NCI-H774 (cell line): ENCODE results near the gene KMT2A.
"Not testable (repeated sequence)": the region's sequence is repeated elsewhere in the genome, so short reads cannot be mapped to it uniquely, and the experiment has no call there.

Source experiments
- DNase-seq: peaks from one replicate; lab custom pipeline; 2025; lab: John Stamatoyannopoulos, UW

Gene KMT2A

GRCh38 chr11:118533769-118534729 lies 97.8 kb downstream of the KMT2A start:
- no peak for DNase-seq

DNA sequence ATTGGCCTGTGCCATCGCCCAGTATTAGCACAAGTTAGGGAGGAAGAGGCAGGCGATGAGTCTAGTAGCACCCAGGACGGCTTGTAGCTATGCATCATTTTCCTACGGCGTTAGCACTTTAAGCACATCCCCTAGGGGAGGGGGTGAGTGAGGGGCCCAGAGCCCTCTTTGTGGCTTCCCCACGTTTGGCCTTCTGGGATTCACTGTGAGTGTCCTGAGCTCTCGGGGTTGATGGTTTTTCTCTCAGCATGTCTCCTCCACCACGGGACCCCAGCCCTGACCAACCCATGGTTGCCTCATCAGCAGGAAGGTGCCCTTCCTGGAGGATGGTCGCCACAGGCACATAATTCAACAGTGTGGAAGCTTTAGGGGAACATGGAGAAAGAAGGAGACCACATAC lies 99.0 kb downstream of the KMT2A start:
- DNase-seq, result no peak

GRCh38 chr11:118536726-118537125 lies 100.4 kb downstream of the KMT2A start:
- DNase-seq, result no peak

DNA sequence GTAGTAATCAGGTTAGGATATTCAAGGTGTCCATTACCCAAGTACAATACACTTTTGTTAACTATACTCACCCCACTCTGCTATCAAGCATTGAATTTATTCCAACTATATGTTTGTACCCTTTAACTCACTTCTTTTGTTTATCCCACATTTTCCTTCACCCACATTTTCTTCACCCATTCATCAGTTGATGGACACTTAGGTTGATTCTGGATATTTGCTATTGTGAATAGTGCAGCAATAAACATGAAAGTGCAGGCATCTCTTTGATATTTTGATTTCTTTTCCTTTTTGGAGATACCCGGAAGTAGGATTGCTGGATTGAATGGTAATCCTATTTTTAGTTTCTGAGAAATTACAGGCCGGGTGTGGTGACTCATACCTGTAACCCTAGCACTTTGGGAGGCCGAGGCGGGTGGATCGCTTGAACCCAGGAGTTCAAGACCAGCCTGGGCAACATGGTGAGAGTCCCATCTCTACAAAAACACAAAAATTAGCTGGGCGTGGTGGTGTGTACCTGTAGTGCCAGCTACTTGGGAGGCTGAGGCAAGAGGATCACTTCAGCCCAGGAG lies 101.2 kb downstream of the KMT2A start:
- no peak for DNase-seq

DNA sequence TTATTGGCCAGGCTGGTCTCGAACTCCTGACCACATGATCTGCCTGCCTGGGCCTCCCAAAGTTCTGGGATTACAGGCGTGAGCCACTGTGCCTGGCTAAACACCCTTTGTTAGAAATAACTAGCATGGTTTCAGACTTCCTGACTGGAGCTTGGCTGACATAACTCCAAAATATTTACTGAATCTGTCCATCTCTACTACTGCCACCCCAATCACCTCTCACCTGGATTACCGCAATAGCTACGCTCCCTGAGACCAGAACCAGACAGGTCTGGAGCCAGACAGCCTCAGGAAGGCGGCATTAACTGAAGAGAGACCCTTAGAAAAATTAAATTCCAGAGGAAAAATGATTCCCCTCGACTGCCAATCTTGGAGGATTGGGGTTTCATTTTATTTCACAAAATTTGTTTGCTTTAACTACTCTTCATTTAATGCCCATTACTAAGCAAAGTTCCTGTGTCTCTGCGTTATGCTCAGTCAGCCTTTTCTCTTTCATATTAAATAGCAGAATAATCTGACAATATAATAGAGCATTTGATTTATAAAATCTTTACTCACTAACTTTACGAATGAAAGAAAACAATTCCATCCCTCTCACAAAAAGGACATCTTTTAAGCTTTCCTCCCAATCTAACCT lies 107.8 kb downstream of the KMT2A start:
- DNase-seq, result no peak

DNA sequence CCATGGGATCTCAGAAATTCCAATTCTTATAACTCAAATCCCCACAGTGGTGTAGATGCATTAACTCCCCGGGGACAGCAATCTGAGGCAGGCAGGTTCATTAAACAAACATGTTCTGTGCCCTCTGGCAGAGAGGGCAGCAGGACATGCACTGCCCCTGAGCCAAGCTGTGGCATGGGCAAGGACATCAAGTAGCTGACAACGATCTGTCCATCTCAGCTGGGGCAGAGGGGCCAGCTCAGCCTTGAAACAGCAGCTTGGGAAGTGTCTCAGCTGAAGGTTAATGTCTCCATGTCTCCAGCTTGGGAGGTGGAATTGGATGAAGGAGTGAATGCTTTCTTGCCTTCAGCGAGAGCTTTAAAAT lies 108.3 kb downstream of the KMT2A start:
- no peak for DNase-seq

GRCh38 chr11:118545533-118545932 lies 109.2 kb downstream of the KMT2A start:
- DNase-seq, result no peak

GRCh38 chr11:118547132-118547531 lies 110.8 kb downstream of the KMT2A start:
- DNase-seq, result no peak

GRCh38 chr11:118552341-118552740 lies 116.0 kb downstream of the KMT2A start:
- no peak for DNase-seq

DNA sequence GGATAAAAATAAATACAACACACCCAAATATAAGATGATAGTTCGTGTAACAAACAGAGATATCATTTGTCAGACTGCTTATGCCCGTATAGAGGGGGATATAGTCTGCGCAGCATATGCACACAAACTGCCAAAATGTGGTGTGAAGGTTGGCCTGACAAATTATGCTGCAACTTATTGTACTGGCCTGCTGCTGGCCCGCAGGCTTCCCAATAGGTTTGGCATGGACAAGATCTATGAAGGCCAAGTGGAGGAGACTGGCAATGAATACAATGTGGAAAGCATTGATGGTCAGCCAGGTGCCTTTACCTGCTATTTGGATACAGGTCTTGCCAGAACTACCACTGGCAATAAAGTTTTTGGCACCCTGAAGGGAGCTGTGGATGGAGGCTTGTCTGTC lies 124.5 kb downstream of the KMT2A start:
- DNase-seq, result no peak

DNA sequence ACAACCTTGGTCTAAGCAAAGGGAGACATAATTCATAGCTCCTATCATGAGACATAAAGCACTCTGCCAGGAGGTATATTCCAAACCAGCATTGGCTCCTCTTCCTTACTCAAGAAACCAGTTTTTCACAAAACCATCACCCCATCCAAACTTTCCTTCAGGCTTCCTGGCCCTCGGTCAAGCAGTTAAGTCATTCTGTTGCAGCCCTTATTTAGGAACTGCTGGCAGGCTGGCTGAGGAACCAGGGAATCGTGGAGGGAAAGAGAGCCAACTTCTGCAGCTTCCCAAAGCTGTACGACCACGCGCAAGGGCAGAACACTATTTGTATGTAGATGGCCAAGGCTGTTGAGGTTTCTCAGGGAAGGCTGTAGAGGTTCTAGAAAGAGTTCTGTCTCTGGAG lies 128.8 kb downstream of the KMT2A start:
- DNase-seq, result no peak

GRCh38 chr11:118569670-118570069 lies 133.4 kb downstream of the KMT2A start:
- DNase-seq, result no peak

DNA sequence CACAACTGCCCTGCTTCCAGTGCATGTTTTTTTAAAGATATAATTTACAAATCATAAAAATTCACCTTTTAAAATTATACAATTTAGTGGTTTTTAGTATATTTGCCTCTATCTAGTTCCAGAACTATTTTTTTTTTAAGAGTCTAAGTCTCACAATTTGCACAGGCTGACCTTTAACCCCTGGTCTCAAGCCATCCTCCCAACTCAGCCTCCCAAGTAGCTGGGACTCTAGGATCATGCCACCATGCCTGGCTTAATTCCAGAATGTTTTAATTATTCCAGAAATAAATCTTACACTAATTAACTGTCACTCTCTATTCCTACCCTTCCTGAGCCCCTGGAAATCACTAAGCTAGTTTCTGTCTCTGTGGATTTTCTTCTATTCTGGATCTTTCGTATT lies 134.5 kb downstream of the KMT2A start:
- DNase-seq, result no peak

GRCh38 chr11:118571701-118572060 lies 135.4 kb downstream of the KMT2A start:
- DNase-seq, result not testable (repeated sequence)

- peak; percentile 72 for DNase-seq
Observed at GRCh38 chr11:118572061-118572980, 136.0 kb downstream of the KMT2A start, which contains the start of gene ARCN1. TSS of gene ARCN1 (plus strand) at chr11:118572409. CDS start at chr11:118572548, 139 bp downstream.

DNA sequence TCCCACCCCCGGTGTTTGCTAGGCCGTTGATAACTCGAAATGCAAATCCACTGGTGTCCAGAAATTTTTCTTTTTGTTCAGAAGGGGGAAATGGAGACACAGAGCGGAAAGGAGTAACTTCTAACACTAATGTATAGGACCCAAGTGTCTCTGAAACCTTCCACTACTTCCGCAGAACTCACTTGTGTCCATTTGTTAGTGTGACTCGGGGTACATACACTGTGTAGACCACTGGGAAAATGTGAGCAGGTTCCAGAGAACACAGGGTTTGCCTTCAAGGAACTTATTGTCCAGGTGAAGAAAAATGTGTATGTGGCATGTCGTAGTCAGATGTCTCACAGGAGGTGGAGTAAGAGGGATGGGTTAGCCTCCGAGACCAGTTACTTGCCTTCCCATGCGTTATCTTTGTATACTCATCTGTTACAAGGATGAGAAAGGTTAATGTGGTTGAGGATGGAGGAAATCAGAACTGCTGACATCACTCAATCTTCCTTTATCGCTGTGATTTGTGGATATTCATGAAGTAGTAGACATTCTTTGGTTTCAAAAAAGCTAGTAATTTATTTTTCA lies 136.8 kb downstream of the KMT2A start:
- DNase-seq, result no peak

- DNase-seq, result no peak
Observed at GRCh38 chr11:118574636-118575035, 138.3 kb downstream of the KMT2A start.
